GM21447 (cell line): ENCODE data around the gene HTR6.

Source experiments
- ATAC-seq: cut with Tn5 transposase; IDR thresholded peaks from one replicate; pipeline ENCODE4 v1.9.1; 2021; ENCODE audit not compliant: unreplicated experiment

HTR6 gene

GRCh38 chr1:19717467-19717866 is 52.8 kb downstream of the HTR6 start:
- no peak for ATAC-seq

- ATAC-seq, result no peak
Observed at GRCh38 chr1:19720174-19720573, 55.5 kb downstream of the HTR6 start.

- no peak for ATAC-seq
Observed at GRCh38 chr1:19720973-19721372, 56.3 kb downstream of the HTR6 start.

DNA sequence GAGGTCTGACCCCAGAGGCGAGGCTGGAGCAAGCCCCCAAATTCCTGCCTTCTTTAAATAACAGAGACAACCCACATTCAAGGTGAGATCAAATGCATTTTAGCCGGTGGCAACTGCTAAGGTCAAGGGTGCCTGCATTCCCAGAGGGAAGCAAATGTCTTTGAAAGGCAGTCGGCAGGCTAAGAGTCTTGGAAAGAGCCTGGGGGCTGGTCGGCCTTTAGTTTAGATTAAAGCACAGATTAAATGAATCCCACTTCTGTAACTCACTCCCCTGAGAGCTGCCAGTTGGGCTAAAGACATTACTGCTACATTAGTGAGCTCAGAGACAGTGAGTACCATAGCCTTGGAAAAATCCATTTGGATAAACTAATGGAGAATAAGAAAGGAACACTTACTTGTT is 59.2 kb downstream of the HTR6 start:
- no peak for ATAC-seq

GRCh38 chr1:19725606-19726005 is 60.9 kb downstream of the HTR6 start:
- no peak for ATAC-seq

DNA sequence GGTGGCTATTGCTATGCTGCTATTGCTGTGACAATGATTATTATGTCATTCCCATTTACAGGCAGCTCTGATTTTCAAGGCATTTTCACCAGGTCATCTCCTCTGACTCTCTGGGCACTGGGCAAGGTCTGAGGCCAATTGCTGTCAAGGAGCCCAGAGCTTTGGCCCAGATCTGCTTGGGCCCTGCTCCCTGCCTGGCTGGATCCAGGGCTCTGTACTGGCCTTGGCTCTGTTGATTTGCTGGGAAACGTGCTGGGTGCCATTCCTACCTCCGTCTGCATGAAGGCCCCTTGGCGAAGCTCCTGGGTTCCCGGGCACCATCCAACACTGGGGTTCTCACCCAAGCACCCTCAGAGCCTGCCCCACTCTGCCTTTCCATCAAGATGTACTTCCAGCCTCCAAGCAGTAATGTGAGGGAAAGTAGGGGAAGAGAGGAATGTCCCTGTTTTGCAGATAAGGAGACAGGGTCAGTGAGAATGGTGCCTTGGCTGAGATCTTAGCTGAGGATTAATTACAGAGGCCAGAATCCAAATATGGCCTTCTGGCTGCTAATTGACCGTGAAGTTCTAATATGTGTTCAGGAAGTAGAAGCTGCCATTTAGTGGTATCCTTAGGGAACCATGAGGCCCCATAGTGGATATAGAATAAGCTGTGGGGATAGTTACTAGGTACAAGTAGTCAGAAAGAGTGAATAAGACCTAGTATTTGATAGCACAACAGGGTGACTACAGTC is 63.9 kb downstream of the HTR6 start:
- ATAC-seq, result no peak

GRCh38 chr1:19730232-19730631 is 65.6 kb downstream of the HTR6 start:
- no peak for ATAC-seq
